GM21576 (cell line): ENCODE measurements around the gene CNOT4.

Experiments used
- ATAC-seq: cut with Tn5 transposase; IDR thresholded peaks from one replicate; pipeline ENCODE4 v1.9.1; 2021; ENCODE audit warnings: mild to moderate bottlenecking, moderate library complexity; ENCODE audit not compliant: unreplicated experiment

The CNOT4 gene

GRCh38 chr7:135407884-135408283, 102.0 kb downstream of the CNOT4 start:
- no peak for ATAC-seq

GRCh38 chr7:135406918-135407317, 103.0 kb downstream of the CNOT4 start:
- no peak for ATAC-seq

- no peak for ATAC-seq
Observed at GRCh38 chr7:135405969-135406368, 103.9 kb downstream of the CNOT4 start.

- ATAC-seq, result no peak
Observed at GRCh38 chr7:135403302-135403701, 106.6 kb downstream of the CNOT4 start.

- ATAC-seq, result no peak
Observed at GRCh38 chr7:135397689-135398088, 112.2 kb downstream of the CNOT4 start.

- no peak for ATAC-seq
Observed at GRCh38 chr7:135392701-135393100, 117.2 kb downstream of the CNOT4 start.

GRCh38 chr7:135391514-135391913, 118.4 kb downstream of the CNOT4 start:
- ATAC-seq, result no peak

GRCh38 chr7:135390829-135391228, 119.1 kb downstream of the CNOT4 start:
- no peak for ATAC-seq

GRCh38 chr7:135389971-135390370, 119.9 kb downstream of the CNOT4 start:
- no peak for ATAC-seq

GRCh38 chr7:135388616-135389015, 121.3 kb downstream of the CNOT4 start:
- ATAC-seq, result no peak

- no peak for ATAC-seq
Observed at GRCh38 chr7:135386776-135387175, 123.1 kb downstream of the CNOT4 start.

- ATAC-seq, result no peak
Observed at GRCh38 chr7:135386181-135386580, 123.7 kb downstream of the CNOT4 start.

GRCh38 chr7:135385209-135385608, 124.7 kb downstream of the CNOT4 start:
- ATAC-seq, result no peak

- no peak for ATAC-seq
Observed at GRCh38 chr7:135383525-135384175, 126.3 kb downstream of the CNOT4 start.

- ATAC-seq, result no peak
Observed at GRCh38 chr7:135382173-135382572, 127.7 kb downstream of the CNOT4 start.

- no peak for ATAC-seq
Observed at GRCh38 chr7:135381369-135381768, 128.5 kb downstream of the CNOT4 start.

- no peak for ATAC-seq
Observed at GRCh38 chr7:135380351-135380750, 129.6 kb downstream of the CNOT4 start.

- ATAC-seq, result no peak
Observed at GRCh38 chr7:135377171-135377570, 132.7 kb downstream of the CNOT4 start.

GRCh38 chr7:135375908-135376699, 133.8 kb downstream of the CNOT4 start:
- no peak for ATAC-seq

GRCh38 chr7:135374736-135375135, 135.2 kb downstream of the CNOT4 start:
- ATAC-seq, result no peak

GRCh38 chr7:135372222-135372621, 137.7 kb downstream of the CNOT4 start:
- no peak for ATAC-seq

GRCh38 chr7:135370656-135371055, 139.2 kb downstream of the CNOT4 start:
- ATAC-seq, result no peak
